GM19467 (cell line): ENCODE data around the gene TBX21.
A peak's percentile ranks its signal among the peaks of the same experiment; 100 is the strongest.
"Not testable (repeated sequence)": the region's sequence is repeated elsewhere in the genome, so short reads cannot be mapped to it uniquely, and the experiment has no call there.

Experiments
- ATAC-seq: cut with Tn5 transposase; IDR thresholded peaks from one replicate; pipeline ENCODE4 v1.9.1; 2021; ENCODE audit warnings: mild to moderate bottlenecking, moderate library complexity; ENCODE audit not compliant: unreplicated experiment

The TBX21 gene

DNA sequence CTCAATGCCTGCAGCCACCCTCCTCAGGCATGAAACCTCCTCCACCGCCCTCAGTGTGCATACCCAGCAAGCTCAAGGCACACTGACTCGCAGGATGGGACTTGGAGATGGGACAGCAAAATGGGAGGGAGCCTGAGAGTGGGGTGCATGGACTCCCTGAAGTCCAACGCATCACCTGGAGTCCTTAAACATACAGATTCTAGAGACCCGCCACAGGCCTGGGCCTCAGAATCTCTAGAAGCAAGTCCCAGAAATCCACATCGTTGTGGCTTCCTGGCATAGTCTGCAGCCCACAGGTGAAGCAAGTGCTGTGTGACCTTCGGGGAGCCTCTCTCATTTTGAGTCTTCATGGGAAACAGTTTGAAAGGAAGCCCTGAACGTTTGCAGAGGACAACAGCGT, 3.6 kb upstream of the TBX21 start:
- no peak for ATAC-seq

DNA sequence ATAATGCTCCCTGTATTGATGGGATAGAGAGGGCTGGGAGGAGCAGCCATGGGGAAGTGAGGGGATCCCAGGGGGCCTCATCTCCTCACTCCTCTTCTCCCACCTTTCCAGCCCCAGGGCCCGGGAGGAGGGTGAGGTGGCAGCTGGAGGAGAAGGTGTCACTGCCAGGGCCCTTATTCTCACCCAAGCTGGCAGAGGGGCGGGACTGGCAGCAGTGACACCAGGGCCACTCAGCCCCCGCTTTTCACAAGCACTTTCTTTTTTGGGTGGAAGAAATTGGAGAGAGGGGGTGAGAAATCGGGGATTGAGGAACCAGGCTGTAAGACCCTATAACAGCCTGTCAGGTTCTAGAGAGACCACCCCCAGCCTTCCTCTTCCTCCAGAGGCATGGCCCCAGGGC, 2.4 kb upstream of the TBX21 start:
- ATAC-seq: no peak

DNA sequence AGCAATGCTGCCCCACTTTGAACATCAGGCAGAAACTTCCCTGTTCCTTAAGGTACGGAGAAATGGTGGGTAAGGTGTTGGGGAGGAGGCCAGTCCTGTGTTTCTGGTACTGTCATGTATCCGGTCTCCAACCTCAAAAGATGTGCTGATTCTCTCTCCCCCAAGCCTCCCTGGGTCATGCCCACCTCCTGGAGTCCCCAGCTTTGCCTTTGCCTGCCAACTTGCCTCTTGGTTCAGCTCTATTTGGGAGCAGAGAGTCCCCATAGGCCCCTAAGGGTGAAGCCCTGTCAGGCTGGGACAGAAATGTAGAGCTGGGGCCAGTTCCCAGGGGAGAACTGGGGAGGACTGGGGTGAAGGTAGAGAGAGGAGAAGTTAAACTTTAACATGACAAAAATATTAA, 1.6 kb upstream of the TBX21 start:
- ATAC-seq: no peak

DNA sequence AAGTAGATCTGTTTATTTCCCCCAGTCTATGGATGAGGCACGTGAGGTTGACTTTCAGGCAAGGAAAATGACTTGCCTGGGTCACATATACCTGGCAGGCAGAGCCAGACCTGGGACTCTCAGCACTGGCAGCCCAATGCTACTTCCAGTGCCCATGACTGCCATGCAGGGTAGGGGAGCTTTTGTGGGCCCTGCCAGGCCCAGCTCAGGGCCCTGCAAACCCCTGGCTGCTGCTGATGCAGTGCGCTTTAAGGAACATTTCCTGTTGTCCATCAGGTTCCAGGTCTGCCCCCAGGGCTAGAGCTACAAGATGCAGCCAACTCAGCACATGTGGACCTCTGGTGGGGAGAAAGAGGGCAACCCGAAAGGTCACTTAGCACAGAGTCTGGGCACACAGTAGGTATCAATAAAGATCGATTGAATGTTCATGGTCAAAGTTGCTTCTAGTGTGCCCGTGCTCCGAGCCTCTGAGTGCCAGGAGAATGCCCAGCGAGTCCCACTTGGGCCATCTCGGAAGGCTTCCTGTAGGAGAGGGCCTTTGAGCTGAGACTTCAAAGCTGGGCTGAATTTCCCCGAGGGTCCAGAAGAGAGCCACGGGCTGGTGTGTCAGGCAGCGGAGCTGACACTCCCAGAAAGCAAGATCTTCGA, 513 bp upstream of the TBX21 start:
- ATAC-seq: no peak

DNA sequence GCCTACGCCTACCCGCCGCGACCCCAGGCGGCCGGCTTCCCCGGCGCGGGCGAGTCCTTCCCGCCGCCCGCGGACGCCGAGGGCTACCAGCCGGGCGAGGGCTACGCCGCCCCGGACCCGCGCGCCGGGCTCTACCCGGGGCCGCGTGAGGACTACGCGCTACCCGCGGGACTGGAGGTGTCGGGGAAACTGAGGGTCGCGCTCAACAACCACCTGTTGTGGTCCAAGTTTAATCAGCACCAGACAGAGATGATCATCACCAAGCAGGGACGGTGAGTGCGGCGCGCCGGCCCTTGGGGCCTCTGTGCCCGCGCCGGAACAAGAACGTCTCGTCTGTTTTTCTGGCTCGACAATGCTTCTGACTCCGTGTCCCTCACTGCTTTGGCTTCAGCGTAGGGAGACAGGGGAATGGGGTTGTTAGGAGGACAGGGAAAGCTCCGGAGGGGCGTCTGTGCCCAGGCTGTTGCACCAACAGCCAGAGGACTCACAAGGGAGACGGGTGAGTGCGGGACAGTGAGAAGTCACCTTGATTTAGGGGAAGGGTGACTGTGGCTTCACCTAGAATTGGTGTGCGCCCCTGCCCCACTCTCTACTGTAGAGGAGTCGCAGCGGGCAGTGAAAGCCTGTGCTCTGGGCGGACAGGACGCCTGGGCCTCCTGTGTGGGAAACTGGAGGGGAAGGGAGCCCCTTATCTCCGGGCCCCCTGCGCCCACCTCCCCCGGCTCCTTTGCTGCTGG, 806 bp downstream of the TBX21 start:
- peak; percentile 10 for ATAC-seq

DNA sequence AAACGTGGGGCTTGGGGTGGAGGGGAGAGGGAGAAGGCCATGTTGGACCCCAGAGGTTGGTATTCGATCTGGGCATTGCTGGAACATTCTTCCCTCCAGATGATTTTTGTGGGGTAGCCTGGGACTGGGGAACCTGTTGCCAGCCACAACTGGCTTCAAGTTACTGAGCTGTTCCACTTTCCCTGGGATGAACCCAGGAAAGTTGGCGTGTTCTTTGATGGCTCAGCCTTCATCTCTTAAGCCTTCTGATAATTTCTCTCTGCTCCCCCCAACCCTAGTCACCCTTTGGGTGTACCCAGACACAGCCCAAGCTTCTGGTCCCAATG, 2.1 kb downstream of the TBX21 start:
- ATAC-seq: no peak

DNA sequence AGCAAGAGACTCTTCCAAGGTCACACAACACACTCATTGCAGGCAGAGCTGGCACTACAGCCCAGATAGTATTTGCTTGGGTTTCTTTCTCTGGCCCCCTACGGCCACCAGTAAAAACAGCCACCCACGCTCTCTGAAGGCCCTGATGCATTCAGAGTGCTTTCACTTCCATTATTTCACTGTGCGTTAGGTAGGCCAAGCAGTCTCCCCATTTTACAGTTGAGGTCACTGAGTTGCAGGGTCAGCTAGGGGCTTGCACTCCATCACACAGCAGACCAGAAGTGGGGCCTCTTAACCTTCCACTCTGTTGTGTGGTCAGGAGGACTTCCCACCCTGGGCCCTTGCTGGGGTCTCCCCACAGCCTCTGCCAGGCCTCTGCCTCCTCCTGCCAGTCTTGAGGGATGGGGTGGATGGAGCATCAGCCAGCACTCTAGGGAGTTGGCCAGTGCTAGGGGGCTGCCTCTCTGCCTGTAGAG, 2.5 kb downstream of the TBX21 start:
- no peak for ATAC-seq

DNA sequence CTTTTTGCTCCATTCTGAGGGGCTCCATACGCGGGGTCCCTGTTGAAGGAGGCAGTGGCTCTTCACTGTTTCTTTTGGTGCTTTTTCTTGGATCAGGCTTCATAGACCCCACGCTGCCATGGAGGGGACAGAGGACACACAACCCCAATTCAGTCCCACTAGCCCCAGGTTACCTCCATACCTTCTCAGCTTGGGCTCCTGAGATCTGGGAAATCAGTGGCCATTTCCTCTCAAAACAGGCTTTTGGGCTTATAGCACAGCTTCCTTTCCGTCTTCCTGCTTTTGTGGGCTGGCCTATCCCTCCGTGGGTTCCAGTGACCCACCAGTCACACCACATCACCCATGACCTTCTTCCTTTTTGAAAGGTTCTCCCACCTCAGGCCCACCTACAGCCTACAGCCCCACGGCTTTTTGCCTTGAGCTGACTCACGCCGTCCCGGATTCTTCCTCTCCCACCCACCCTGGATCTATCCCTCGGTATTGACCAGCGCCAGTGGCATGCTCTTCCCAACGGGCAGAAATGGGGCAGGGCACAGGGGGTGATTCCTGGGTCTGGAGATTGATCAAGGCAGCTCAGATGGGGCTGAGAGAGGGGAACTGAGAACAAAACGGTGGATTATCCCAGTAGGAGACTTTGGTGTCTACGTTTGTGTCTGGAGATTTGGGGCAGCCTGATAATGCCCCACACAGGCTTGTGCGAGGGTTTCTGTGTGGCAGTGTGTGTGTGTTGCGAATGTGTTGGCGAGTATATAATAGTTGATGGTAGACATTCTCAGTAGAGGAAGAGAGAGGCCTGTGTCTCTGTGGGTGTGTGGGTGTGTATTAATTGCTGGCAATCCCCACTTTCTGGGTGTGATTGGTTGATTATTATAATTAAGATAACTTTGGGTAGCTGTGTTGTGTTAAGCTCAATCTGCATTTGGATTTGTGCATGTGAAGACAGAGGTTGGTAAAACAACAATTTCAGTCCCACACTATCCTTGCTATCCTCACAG, 3.8 kb downstream of the TBX21 start:
- no peak for ATAC-seq

DNA sequence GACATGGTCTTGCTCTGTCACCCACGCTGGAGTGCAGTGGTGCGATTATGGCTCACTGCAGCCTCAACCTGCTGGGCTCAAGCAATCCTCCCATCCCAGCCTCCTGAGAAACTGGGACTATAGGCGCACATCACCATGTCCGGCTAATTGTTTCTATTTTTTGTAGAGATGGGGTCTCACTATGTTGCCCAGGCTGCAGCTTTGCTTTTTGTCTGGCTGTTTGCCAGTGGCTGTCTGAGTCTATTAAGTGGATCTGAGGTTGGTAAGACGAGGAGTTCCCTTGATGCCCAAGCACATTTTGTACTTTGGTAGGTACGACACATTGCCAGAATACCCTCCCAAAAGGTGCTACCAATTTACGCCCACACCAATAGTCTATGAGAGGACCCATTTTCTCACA, 5.1 kb downstream of the TBX21 start:
- ATAC-seq: no peak

DNA sequence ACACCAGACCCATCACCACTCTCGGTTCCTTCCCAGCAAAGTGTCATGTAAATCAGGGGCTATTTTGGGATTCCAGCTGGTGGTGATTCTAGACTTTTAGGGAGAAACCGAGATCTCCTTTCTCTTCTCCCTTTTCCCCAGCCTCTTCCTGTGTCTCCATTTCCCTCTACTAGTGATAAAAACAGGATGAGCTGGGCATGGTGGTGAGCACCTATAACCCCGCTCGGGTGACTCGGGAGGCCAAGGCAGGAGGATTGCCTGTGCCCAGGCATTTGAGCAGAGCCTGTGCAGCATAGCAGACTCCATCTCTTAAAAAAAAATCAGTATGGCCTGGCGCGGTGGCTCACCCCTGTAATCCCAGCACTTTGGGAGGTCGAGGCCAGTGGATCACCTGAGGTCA, 6.1 kb downstream of the TBX21 start:
- ATAC-seq: no peak

DNA sequence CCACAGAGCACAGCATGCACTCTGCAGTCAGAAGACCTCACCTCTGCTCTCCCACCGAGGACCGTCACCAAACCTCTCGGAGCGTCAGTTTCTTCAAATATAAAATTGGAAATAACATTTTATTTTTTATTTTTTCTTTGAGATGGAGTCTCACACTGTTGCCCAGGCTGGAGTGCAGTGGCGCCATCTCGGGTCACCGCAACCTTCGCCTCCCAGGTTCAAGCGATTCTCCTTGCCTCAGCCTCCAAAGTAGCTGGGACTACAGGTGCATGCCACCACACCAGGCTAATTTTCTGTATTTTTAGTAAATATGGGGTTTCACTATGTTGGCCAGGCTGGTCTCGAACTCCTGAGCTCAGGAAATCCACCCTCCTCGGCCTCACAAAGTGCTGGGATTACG, 6.9 kb downstream of the TBX21 start:
- ATAC-seq: not testable (repeated sequence)

DNA sequence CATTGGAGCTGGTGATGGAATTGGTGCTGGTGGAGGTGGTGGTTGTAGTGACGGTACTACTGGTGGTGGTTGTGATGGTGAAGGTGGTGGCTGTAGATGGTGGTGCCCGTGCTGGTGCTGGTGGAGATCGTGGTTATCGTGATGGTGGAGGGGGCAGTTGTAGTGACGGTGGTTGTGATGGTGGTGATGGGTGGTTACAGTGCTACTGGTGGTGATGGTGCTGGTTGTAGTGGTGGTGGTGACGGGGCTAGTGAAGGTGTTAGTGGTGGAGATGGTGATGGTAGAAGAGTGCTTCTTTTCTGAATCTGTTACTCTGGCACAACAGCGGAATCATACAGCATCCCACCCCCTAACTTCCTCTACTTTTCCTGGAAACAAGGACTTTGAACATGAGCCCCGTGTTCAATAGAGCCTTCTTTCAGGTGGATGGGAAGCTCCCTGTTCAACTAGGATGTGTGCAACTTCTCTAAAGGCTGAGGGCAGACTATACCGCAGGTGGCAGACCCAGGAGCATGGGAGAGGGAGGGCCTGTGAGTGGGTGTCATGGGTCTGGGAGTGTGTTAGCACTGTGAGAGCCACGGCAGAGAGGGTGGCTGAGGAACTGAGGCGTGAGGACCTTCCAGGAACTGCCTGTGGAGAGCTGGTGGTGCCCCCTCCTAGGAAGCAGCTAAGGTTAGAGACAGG, 8.2 kb downstream of the TBX21 start:
- no peak for ATAC-seq

DNA sequence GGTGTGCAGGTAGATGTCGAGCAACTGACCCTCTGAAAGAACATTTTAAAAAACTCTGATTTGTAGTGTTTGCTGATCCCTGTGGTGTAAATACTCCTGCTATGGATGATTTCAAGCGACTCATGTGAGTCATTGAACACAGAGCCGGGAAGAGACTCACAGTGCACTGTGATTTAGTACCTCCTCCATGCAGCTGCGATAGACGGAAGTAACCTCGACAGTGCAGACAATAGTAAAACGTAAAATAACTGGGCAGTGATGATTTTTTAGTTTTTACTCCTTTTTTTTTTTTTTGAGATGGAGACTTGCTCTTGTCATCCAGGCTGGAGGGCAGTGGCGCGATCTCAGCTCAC, 8.7 kb downstream of the TBX21 start:
- no peak for ATAC-seq

DNA sequence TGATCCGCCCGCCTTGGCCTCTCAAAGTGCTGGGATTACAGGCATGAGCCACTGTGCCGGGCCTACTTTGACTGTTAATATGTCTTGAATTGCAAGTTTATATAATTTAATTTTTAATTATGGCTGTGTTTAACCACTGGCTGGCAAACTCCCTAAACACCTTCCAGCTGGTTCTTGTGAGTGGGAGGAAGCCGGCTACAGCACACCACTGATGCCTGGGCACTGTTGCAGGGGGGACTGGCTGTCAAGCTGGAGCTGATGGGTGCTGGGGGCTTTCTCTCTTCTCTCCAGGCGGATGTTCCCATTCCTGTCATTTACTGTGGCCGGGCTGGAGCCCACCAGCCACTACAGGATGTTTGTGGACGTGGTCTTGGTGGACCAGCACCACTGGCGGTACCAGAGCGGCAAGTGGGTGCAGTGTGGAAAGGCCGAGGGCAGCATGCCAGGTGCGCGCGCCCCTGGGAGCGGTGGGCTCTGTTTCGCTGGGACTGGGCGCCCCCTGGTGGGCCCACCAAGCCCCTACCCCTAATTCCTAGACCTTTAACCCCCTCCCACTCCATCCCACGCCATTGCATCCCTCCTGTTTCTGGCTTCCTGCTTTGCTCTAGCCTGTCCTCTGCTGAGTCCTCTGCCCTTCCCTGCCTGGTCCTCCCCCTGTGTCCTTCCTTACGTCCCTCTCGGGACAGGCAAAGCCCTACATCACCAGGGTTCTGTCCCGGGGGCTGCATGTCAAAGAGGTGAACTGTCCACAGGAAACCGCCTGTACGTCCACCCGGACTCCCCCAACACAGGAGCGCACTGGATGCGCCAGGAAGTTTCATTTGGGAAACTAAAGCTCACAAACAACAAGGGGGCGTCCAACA, 9.5 kb downstream of the TBX21 start:
- ATAC-seq: no peak

DNA sequence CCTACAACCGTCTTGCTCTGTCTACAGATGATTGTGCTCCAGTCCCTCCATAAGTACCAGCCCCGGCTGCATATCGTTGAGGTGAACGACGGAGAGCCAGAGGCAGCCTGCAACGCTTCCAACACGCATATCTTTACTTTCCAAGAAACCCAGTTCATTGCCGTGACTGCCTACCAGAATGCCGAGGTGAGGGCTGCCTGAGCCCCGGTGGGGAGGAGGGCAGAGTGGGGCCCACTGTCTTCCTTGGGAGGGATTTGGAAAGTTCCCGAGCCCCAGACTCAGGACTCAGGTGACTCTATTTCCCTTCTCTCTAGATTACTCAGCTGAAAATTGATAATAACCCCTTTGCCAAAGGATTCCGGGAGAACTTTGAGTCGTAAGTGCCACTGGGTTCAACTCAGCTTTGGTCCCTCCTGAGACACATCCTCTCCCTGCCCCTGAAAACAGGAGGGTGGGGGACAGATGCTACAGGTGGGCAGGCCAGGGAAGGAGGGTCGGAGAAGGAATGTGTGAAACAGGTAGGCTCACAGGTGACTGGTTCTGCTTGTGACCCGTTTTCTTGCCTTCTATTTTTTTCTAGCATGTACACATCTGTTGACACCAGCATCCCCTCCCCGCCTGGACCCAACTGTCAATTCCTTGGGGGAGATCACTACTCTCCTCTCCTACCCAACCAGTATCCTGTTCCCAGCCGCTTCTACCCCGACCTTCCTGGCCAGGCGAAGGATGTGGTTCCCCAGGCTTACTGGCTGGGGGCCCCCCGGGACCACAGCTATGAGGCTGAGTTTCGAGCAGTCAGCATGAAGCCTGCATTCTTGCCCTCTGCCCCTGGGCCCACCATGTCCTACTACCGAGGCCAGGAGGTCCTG, 11.4 kb downstream of the TBX21 start:
- ATAC-seq: no peak

DNA sequence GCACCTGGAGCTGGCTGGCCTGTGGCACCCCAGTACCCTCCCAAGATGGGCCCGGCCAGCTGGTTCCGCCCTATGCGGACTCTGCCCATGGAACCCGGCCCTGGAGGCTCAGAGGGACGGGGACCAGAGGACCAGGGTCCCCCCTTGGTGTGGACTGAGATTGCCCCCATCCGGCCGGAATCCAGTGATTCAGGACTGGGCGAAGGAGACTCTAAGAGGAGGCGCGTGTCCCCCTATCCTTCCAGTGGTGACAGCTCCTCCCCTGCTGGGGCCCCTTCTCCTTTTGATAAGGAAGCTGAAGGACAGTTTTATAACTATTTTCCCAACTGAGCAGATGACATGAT, 12.0 kb downstream of the TBX21 start:
- no peak for ATAC-seq

DNA sequence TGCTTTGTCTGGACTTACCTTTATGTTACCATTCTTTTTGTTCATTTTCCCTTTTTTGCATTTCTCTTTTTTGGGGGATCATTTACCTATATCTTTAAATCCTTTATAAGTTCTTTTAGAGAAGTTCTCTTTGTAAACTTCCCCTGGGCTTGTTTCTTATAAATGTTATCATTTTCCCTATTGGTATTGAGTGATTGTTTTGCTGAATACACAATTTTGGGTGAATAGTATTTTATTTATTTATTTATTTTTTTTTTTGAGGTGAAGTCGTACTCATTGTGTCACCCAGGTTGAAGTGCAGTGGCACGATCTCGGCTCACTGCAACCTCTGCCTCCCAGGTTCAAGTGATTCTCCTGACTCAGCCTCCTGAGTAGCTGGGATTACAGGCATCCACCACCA, 18.4 kb downstream of the TBX21 start:
- ATAC-seq: no peak

DNA sequence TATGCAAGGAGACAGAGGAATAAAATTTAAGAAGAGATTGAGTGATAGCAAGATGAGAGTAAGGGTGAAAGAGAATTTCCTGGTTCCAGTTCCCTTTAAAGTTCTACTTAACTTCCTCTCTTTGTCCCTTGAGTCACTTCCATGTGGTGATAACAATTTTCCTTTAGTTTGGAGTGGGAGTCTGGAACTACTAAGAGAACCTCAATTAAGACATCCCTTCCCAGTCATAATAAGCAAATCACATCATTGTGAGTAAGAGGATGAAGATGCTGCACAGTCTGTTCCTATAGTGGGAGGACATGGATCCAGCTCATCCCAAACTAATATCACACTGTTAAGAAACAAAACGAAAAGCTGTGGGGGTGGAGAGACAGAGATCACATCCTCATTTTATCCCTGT, 24.4 kb downstream of the TBX21 start:
- no peak for ATAC-seq

DNA sequence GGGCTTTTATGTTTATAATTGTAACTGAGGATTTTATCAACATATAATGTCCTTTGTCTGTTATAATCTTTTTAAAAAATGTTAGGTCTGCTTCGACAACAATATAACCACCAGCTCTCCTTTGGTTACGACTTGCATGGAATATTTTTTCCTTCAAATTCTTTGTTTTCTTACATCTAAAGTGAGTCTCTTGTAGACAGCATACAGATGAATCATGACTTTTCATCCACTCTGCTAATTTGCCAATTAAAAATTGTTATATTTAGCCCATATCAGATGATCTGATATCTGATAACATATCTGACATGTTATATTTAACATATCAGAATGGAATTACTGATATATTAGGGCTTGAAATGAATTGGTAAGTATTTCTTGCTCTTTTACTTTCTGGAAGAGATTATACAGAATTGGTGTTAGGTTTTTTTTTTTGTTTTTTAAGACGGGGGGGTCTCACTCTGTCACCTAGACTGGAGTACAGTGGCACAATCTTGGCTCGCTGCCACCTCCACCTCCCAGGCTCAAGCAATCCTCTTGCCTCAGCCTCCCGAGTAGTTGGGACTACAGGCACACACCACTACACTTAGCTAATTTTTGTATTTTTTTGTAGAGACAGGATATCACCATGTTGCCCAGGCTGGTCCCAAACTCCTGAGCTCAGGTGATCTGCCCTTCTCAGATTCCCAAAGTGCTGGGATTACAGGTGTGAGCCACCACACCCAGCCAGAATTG, 27.5 kb downstream of the TBX21 start:
- no peak for ATAC-seq
